ENCODE results near the gene LRGUK. TPM values are rescaled to one million over a fixed set of nuclear protein-coding genes. Genes with fewer than 3 reads are reported as not detected.

LRGUK gene
- total RNA-seq, 1 experiment from 2014 or later: 1.9 TPM

DNA sequence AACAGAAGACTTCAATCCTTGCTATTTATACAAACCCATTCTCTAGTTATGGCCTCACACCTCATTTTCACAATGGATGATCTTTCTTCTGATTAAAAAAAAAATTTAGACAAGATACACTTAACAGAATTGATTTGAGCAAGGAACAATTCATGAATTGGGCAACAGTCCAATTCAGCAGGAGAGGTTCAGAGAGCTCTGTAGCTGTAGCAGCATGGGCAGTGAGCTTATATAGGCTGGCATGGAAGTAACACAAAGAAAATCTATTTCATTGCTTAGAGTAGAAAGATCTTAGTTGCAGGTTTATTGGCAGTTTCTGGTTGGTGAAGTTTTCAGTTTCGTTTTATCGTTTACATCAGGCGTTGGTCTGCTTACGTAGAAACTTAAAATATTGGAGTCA, 23.0 kb upstream of the LRGUK start:
- ATAC-seq: no peak
- ChIA-PET POLR2A (no interaction called here), CTCF (no interaction called here)
- no peak for TF ChIP-seq ZNF671 (CRISPR knock-in tag; IDR thresholded peaks at IDR 0.05)
- H3K9me3 Mint-ChIP-seq: 0 out of 2 replicates have a peak, but pooled peaks cover 8% of the 10 kb centered on the region
- H3K27ac Mint-ChIP-seq: no peak overlapping the region
- no peak overlapping the region for H3K4me3 Mint-ChIP-seq
- DNase-seq (ENCODE audit: low spot score): no peak
- H3K27me3 Mint-ChIP-seq (ENCODE audit: low read depth): no peaks in the 10 kb centered on the region
- peaks cover 9% of the 10 kb centered on the region for H3K4me1 Mint-ChIP-seq
- H3K36me3 Mint-ChIP-seq: 0 out of 2 replicates have a peak, but pooled peaks cover 4% of the 10 kb centered on the region

- H3K27me3 Mint-ChIP-seq (ENCODE audit: low read depth): no peaks in the 10 kb centered on the region
- POLR2A ChIA-PET: no interaction called here
- H3K36me3 Mint-ChIP-seq: no peaks in the 10 kb centered on the region
- TF ChIP-seq PREB (CRISPR knock-in tag; IDR thresholded peaks at IDR 0.05; ENCODE audit: borderline replicate concordance) (no peak), E2F5 (CRISPR knock-in tag; IDR thresholded peaks at IDR 0.05) (no peak), NFE2L1 (CRISPR knock-in tag; IDR thresholded peaks at IDR 0.05) (no peak), CBFB (CRISPR knock-in tag; IDR thresholded peaks at IDR 0.05; ENCODE audit: low read depth) (no peak), ZNF425 (CRISPR knock-in tag; conservative IDR thresholded peaks at IDR 0.05) (no peak), ZBTB21 (CRISPR knock-in tag; IDR thresholded peaks at IDR 0.05; ENCODE audit: borderline replicate concordance) (no peak), GTF2I (CRISPR knock-in tag; conservative IDR thresholded peaks at IDR 0.05) (no peak)
- TF ChIP-seq, protein P1, sequence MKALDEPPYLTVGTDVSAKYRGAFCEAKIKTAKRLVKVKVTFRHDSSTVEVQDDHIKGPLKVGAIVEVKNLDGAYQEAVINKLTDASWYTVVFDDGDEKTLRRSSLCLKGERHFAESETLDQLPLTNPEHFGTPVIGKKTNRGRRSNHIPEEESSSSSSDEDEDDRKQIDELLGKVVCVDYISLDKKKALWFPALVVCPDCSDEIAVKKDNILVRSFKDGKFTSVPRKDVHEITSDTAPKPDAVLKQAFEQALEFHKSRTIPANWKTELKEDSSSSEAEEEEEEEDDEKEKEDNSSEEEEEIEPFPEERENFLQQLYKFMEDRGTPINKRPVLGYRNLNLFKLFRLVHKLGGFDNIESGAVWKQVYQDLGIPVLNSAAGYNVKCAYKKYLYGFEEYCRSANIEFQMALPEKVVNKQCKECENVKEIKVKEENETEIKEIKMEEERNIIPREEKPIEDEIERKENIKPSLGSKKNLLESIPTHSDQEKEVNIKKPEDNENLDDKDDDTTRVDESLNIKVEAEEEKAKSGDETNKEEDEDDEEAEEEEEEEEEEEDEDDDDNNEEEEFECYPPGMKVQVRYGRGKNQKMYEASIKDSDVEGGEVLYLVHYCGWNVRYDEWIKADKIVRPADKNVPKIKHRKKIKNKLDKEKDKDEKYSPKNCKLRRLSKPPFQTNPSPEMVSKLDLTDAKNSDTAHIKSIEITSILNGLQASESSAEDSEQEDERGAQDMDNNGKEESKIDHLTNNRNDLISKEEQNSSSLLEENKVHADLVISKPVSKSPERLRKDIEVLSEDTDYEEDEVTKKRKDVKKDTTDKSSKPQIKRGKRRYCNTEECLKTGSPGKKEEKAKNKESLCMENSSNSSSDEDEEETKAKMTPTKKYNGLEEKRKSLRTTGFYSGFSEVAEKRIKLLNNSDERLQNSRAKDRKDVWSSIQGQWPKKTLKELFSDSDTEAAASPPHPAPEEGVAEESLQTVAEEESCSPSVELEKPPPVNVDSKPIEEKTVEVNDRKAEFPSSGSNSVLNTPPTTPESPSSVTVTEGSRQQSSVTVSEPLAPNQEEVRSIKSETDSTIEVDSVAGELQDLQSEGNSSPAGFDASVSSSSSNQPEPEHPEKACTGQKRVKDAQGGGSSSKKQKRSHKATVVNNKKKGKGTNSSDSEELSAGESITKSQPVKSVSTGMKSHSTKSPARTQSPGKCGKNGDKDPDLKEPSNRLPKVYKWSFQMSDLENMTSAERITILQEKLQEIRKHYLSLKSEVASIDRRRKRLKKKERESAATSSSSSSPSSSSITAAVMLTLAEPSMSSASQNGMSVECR (CRISPR knock-in tag; IDR thresholded peaks at IDR 0.05; ENCODE audit: borderline replicate concordance): no peak
- ATAC-seq (no peak), DNase-seq (ENCODE audit: low spot score) (no peak)
- H3K9me3 Mint-ChIP-seq: 0 out of 2 replicates have a peak, but pooled peaks cover 3% of the 10 kb centered on the region
- H3K27ac Mint-ChIP-seq: no peak overlapping the region
- peaks cover 9% of the 10 kb centered on the region for H3K4me1 Mint-ChIP-seq
- CTCF ChIA-PET: no interaction called here
- no peak overlapping the region for H3K4me3 Mint-ChIP-seq
Observed at GRCh38 chr7:134105841-134106240, 21.3 kb upstream of the LRGUK start.

DNA sequence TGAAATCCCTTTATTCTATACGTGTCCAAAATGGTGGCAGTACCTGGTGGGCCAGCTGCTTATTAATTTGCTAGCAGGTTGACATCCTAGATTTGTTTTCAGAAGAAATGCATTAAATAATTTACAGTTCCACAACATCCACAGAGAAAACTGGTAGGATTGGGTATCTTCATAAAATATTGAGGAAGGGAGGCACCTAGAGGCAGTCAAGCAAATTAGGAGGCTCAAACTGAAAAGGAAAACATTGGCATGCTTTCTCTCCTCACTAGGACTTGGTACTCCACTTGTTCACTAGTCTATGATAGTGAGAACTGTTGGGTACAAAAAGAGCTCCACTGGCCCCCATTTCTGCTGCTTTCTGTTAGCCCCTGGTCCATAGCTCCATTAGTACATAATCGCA, 18.3 kb upstream of the LRGUK start:
- peaks cover 2% of the 10 kb centered on the region; the same call in 1 of the 2 replicates for H3K36me3 Mint-ChIP-seq
- H3K4me3 Mint-ChIP-seq: no peak overlapping the region
- no peaks in the 10 kb centered on the region for H3K27me3 Mint-ChIP-seq (ENCODE audit: low read depth)
- H3K9me3 Mint-ChIP-seq: peaks cover 4% of the 10 kb centered on the region
- DNase-seq (ENCODE audit: low spot score) (no peak), ATAC-seq (no peak)
- no peak for TF ChIP-seq ATF3 (CRISPR knock-in tag; conservative IDR thresholded peaks at IDR 0.05)
- H3K4me1 Mint-ChIP-seq: peaks cover 30% of the 10 kb centered on the region
- ChIA-PET CTCF (no interaction called here), POLR2A (interaction anchor here (0.7 kb wide), 1 partner anchor 115 kb away, joined by 3 read pairs; no protein-coding TSS in a partner anchor)
- no peak overlapping the region for H3K27ac Mint-ChIP-seq
